Fibroblast of pulmonary artery (primary cell): Measurements from ENCODE around the gene DUSP5.

Experiments used
- DNase-seq: peaks from one replicate; pipeline ENCODE4 v3.0.0-alpha.2; 2010; ENCODE audit warnings: low read depth
- H3K4me3 ChIP-seq: replicated peaks from 2 replicates; pipeline ENCODE4 v1.5.1; 2011; ENCODE audit warnings: low read depth, mild to moderate bottlenecking, control low read depth, low read length, moderate library complexity
- CTCF ChIP-seq: IDR thresholded peaks from 2 replicates; pipeline ENCODE4 v1.5.1; 2011; ENCODE audit warnings: mild to moderate bottlenecking, control low read depth, low read length, inconsistent platforms; ENCODE audit errors: missing control alignments

The DUSP5 gene

GRCh38 chr10:110481919-110482318, 15.8 kb upstream of the DUSP5 start:
- H3K4me3 ChIP-seq = no peak overlapping the region
- no peak for DNase-seq
- TF ChIP-seq CTCF = no peak

GRCh38 chr10:110483633-110484032, 14.1 kb upstream of the DUSP5 start:
- no peak for TF ChIP-seq CTCF
- DNase-seq = no peak
- no peak overlapping the region for H3K4me3 ChIP-seq

- no peak for TF ChIP-seq CTCF
- H3K4me3 ChIP-seq = no peak overlapping the region
- no peak for DNase-seq
These were observed 12.2 kb upstream of the DUSP5 start for GRCh38 chr10:110485541-110485940.

- no peak overlapping the region for H3K4me3 ChIP-seq
- DNase-seq = no peak
- no peak for TF ChIP-seq CTCF
These were observed 10.9 kb upstream of the DUSP5 start for GRCh38 chr10:110486680-110487410.

GRCh38 chr10:110487411-110488331, 10.0 kb upstream of the DUSP5 start:
- no peak for TF ChIP-seq CTCF
- peak; percentile 62 for DNase-seq
- no peak overlapping the region for H3K4me3 ChIP-seq

- no peak for DNase-seq
- no peak for TF ChIP-seq CTCF
- no peak overlapping the region for H3K4me3 ChIP-seq
These were observed 9.4 kb upstream of the DUSP5 start for GRCh38 chr10:110488332-110488681.

- TF ChIP-seq CTCF = no peak
- H3K4me3 ChIP-seq = no peak overlapping the region
- no peak for DNase-seq
These were observed 8.8 kb upstream of the DUSP5 start for GRCh38 chr10:110488940-110489339.
